ENCODE results near the gene TSPAN9. TPM values are rescaled to one million over a fixed set of nuclear protein-coding genes. Genes with fewer than 3 reads are reported as not detected.

Gene TSPAN9
- total RNA-seq, 2 donors from 2014 or later = 39.5 to 50.2 TPM

- no peak for ATAC-seq (ENCODE audit: insufficient number of reproducible peaks, low FRiP score, low read depth)
- H3K4me3 ChIP-seq = no peak overlapping the region
- H3K36me3 ChIP-seq = no peaks in the 10 kb centered on the region
- H3K27me3 ChIP-seq (replicated peaks; ENCODE audit: insufficient read depth) = no peaks in the 10 kb centered on the region
- no peak for DNase-seq (ENCODE audit: low spot score)
- peaks cover 18 to 36% of the 10 kb centered on the region in 2 donors for H3K4me1 ChIP-seq (ENCODE audit: control insufficient read depth in 1 of 2, low read depth in 2 of 2)
- no peak for TF ChIP-seq CTCF (IDR thresholded peaks at IDR 0.05)
- H3K27ac ChIP-seq = no peak overlapping the region
- H3K9me3 ChIP-seq = no peaks in the 10 kb centered on the region
Measured at GRCh38 chr12:3293446-3294161, 216.4 kb downstream of the TSPAN9 start.

GRCh38 chr12:3294481-3294911 lies 217.3 kb downstream of the TSPAN9 start:
- no peaks in the 10 kb centered on the region for H3K9me3 ChIP-seq
- ATAC-seq (ENCODE audit: insufficient number of reproducible peaks, low FRiP score, low read depth) = no peak
- no peak for TF ChIP-seq CTCF (IDR thresholded peaks at IDR 0.05)
- H3K4me3 ChIP-seq = no peak overlapping the region
- no peak for DNase-seq (ENCODE audit: low spot score)
- no peak overlapping the region for H3K27ac ChIP-seq
- H3K4me1 ChIP-seq (ENCODE audit: control insufficient read depth in 1 of 2, low read depth in 2 of 2) = peaks cover 18 to 36% of the 10 kb centered on the region in 2 donors
- H3K36me3 ChIP-seq = no peaks in the 10 kb centered on the region
- no peaks in the 10 kb centered on the region for H3K27me3 ChIP-seq (replicated peaks; ENCODE audit: insufficient read depth)

GRCh38 chr12:3295225-3295624 lies 218.0 kb downstream of the TSPAN9 start:
- Histone ChIP-seq H3K27ac (no peak overlapping the region), H3K9me3 (no peaks in the 10 kb centered on the region), H3K4me1 (ENCODE audit: control insufficient read depth in 1 of 2, low read depth in 2 of 2) (peaks cover 19 to 43% of the 10 kb centered on the region in 2 donors), H3K27me3 (replicated peaks; ENCODE audit: insufficient read depth) (no peaks in the 10 kb centered on the region), H3K4me3 (no peak overlapping the region), H3K36me3 (no peaks in the 10 kb centered on the region)
- ATAC-seq (ENCODE audit: insufficient number of reproducible peaks, low FRiP score, low read depth) = no peak
- DNase-seq (ENCODE audit: low spot score) = no peak
- no peak for TF ChIP-seq CTCF (IDR thresholded peaks at IDR 0.05)

- Histone ChIP-seq H3K9me3 (no peaks in the 10 kb centered on the region), H3K36me3 (no peaks in the 10 kb centered on the region), H3K4me1 (ENCODE audit: control insufficient read depth in 1 of 2, low read depth in 2 of 2) (peaks cover 23 to 49% of the 10 kb centered on the region in 2 donors), H3K27me3 (replicated peaks; ENCODE audit: insufficient read depth) (no peaks in the 10 kb centered on the region), H3K27ac (peak overlapping the region; percentile 11 to 14), H3K4me3 (no peak overlapping the region)
- ATAC-seq (ENCODE audit: insufficient number of reproducible peaks, low FRiP score, low read depth) = no peak
- no peak for TF ChIP-seq CTCF (IDR thresholded peaks at IDR 0.05)
- DNase-seq (ENCODE audit: low spot score) = no peak
Measured at GRCh38 chr12:3295646-3296408, 218.6 kb downstream of the TSPAN9 start.

- no peak for TF ChIP-seq CTCF (IDR thresholded peaks at IDR 0.05)
- DNase-seq (ENCODE audit: low spot score) = no peak
- Histone ChIP-seq H3K36me3 (no peaks in the 10 kb centered on the region), H3K27me3 (replicated peaks; ENCODE audit: insufficient read depth) (no peaks in the 10 kb centered on the region), H3K9me3 (no peaks in the 10 kb centered on the region), H3K4me3 (no peak overlapping the region), H3K4me1 (ENCODE audit: control insufficient read depth in 1 of 2, low read depth in 2 of 2) (peaks cover 24 to 50% of the 10 kb centered on the region in 2 donors), H3K27ac (peak overlapping the region; percentile 11 to 14)
- ATAC-seq (ENCODE audit: insufficient number of reproducible peaks, low FRiP score, low read depth) = no peak
Measured at GRCh38 chr12:3296409-3296701, 219.2 kb downstream of the TSPAN9 start.

Measured in thoracic aorta (tissue), 2 donors.